Activated CD8-positive, alpha-beta T cell treated with anti-CD3 and anti-CD28 coated beads for 36 hours (primary cell): ENCODE results near the gene PAPSS2. TPM values are rescaled to one million over a fixed set of nuclear protein-coding genes. Genes with fewer than 3 reads are reported as not detected.
"Not testable (repeated sequence)": the region's sequence is repeated elsewhere in the genome, so short reads cannot be mapped to it uniquely, and the experiment has no call there.

Experiments
- ATAC-seq: fragments of 200-7000 bp; cut with Tn5 transposase; one replicate; pipeline ENCODE4 v1.10.0; 2021; ENCODE audit warnings: mild to moderate bottlenecking, moderate library complexity
- CTCF ChIA-PET: fragments of 350-600 bp; sonication (Branson Sonifier 250); formaldehyde crosslinking; loops from one replicate; lab custom pipeline; 2021; ENCODE audit warnings: antibody characterized with exemption; lab: Charles Lee
- POLR2A ChIA-PET: fragments of 350-600 bp; sonication (Branson Sonifier 250); formaldehyde crosslinking; loops from one replicate; lab custom pipeline; 2021; ENCODE audit warnings: antibody characterized with exemption; lab: Charles Lee
- DNase-seq: peaks from one replicate; pipeline ENCODE4 v3.0.0-alpha.2; 2020
- H3K27ac Mint-ChIP-seq: one replicate; pipeline ENCODE4 v1.8.0; 2021; ENCODE audit warnings: mild to moderate bottlenecking, mixed read lengths
- H3K27me3 Mint-ChIP-seq: one replicate; pipeline ENCODE4 v1.8.0; 2021; ENCODE audit warnings: mixed read lengths
- H3K36me3 Mint-ChIP-seq: one replicate; pipeline ENCODE4 v1.8.0; 2021; ENCODE audit warnings: low read depth, mixed read lengths
- H3K4me1 Mint-ChIP-seq: one replicate; pipeline ENCODE4 v1.8.0; 2021; ENCODE audit warnings: low read depth, mixed read lengths
- H3K4me3 Mint-ChIP-seq: one replicate; pipeline ENCODE4 v1.8.0; 2021; ENCODE audit warnings: mild to moderate bottlenecking, moderate library complexity, mixed read lengths
- H3K9me3 Mint-ChIP-seq: one replicate; pipeline ENCODE4 v1.8.0; 2021; ENCODE audit warnings: mixed read lengths
- CTCF ChIP-seq: fragments of 200-600 bp; IDR thresholded peaks from one replicate; pipeline ENCODE4 v1.8.0; 2022; ENCODE audit warnings: antibody characterized with exemption, mild to moderate bottlenecking
- intact Hi-C: fragments of 100-400 bp; cut with micrococcal nuclease; formaldehyde crosslinking; loops from one replicate; pipeline ENCODE4 v1.10.0; 2022
- total RNA-seq, 2 experiments: library from RNA; stranded (reverse); gene quantifications; one replicate each; pipeline ENCODE4 v1.2.3, GENCODE V29; 2021

The PAPSS2 gene
- total RNA-seq, 2 experiments from 2014 or later = 0.14 to 0.20 TPM

- intact Hi-C loops = loop anchor here (5.0 kb wide), 1 partner anchor 82 kb away; the partner anchor contains the start of gene PAPSS2
- Mint-ChIP-seq H3K4me3 (no peak overlapping the region), H3K4me1 (no peaks in the 10 kb centered on the region), H3K9me3 (no peaks in the 10 kb centered on the region), H3K27me3 (peaks cover 10% of the 10 kb centered on the region), H3K36me3 (no peaks in the 10 kb centered on the region), H3K27ac (no peak overlapping the region)
- ChIA-PET CTCF (no interaction called here), POLR2A (no interaction called here)
- no peak for ATAC-seq
- no peak for TF ChIP-seq CTCF
- DNase-seq = no peak
Observed at GRCh38 chr10:87739703-87740102, 80.0 kb downstream of the PAPSS2 start.

- intact Hi-C loops = no loop called here
- CTCF ChIA-PET = interaction anchor here (1.1 kb wide), 1 partner anchor 10 kb away, joined by 3 read pairs; no protein-coding TSS in a partner anchor
- no peaks in the 10 kb centered on the region for H3K9me3 Mint-ChIP-seq
Observed at GRCh38 chr10:87740254-87740655, 80.6 kb downstream of the PAPSS2 start.

DNA sequence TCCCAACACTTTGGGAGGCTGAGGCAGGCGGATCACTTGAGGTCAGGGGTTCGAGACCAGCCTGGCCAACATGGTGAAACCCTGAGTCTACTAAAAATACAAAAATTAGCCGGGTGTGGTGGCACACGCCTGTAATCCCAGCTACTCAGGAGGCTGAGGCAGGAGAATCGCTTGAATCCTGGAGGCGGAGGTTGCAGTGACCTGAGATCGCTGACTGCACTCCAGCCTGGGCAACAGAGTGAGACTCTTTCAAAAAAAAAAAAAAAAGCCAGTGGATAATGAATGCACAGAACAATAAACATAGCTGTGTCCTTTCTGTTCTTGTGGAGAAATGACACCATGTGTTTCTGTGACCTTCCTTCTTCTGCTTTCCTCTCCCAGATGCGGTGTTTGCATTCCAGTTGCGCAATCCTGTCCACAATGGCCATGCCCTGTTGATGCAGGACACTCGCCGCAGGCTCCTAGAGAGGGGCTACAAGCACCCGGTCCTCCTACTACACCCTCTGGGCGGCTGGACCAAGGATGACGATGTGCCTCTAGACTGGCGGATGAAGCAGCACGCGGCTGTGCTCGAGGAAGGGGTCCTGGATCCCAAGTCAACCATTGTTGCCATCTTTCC lies 83.4 kb downstream of the PAPSS2 start:
- H3K9me3 Mint-ChIP-seq, ATAC-seq, H3K4me1 Mint-ChIP-seq, POLR2A ChIA-PET, H3K27ac Mint-ChIP-seq, DNase-seq, H3K27me3 Mint-ChIP-seq, intact Hi-C loops, H3K36me3 Mint-ChIP-seq, H3K4me3 Mint-ChIP-seq: not testable (repeated sequence)
- CTCF ChIA-PET = interaction anchor here (3.0 kb wide), 1 partner anchor 8 kb away, joined by 9 read pairs; no protein-coding TSS in a partner anchor

More at GRCh38 chr10:87740254-87740655, 80.6 kb downstream of the PAPSS2 start:
- no peak for ATAC-seq
- peaks cover 9% of the 10 kb centered on the region for H3K27me3 Mint-ChIP-seq
- no peak for DNase-seq
- no peaks in the 10 kb centered on the region for H3K36me3 Mint-ChIP-seq
- no peak for TF ChIP-seq CTCF
- POLR2A ChIA-PET = interaction anchor here (0.6 kb wide), 1 partner anchor 138 kb away, joined by 3 read pairs; no protein-coding TSS in a partner anchor
- no peak overlapping the region for H3K4me3 Mint-ChIP-seq
- H3K27ac Mint-ChIP-seq = no peak overlapping the region
- no peaks in the 10 kb centered on the region for H3K4me1 Mint-ChIP-seq

DNA sequence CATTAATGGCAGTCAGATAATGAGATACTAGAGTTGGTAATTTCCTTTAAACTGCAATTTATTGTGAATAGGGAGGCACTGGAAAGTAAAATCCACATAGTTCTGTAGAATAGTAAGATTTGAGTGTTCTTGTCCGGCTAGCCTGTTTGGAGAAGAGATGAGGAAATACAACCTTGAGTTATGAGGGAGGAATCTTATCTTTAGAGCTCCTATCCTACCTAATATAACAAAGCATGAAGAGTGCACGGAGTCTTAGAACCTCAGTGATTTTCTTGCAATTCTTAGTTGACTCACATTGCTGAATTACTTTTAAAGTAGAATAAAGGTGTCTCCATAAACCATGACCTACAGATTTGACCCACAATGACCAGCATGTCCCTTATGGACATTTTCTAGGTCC lies 84.9 kb downstream of the PAPSS2 start:
- ChIA-PET POLR2A (interaction anchor here (1.3 kb wide), 1 partner anchor 10 kb away, joined by 3 read pairs; no protein-coding TSS in a partner anchor), CTCF (interaction anchor here (0.6 to 3.0 kb wide), 5 partner anchors 9 to 85 kb away, joined by 3 to 9 read pairs (median 4); no protein-coding TSS in a partner anchor)
- no peak overlapping the region for H3K27ac Mint-ChIP-seq
- H3K4me3 Mint-ChIP-seq = no peak overlapping the region
- DNase-seq = no peak
- no peaks in the 10 kb centered on the region for H3K4me1 Mint-ChIP-seq
- H3K27me3 Mint-ChIP-seq = peaks cover 2% of the 10 kb centered on the region
- TF ChIP-seq CTCF = no peak
- no peaks in the 10 kb centered on the region for H3K9me3 Mint-ChIP-seq
- intact Hi-C loops = no loop called here
- ATAC-seq = no peak
- H3K36me3 Mint-ChIP-seq = no peaks in the 10 kb centered on the region

DNA sequence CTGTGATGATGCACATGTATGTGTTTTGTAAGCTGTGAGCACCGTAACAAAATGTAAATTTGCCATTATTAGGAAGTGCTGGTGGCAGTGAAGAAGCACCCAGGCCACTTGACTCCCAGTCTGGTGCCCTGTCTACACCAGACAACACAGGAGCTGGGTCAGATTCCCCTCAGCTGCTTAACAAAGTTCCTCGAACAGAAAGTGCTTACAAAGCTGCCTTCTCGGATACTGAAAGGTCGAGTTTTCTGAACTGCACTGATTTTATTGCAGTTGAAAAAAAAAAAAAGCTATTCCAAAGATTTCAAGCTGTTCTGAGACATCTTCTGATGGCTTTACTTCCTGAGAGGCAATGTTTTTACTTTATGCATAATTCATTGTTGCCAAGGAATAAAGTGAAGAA lies 87.2 kb downstream of the PAPSS2 start:
- Mint-ChIP-seq H3K27ac (no peak overlapping the region), H3K9me3 (no peaks in the 10 kb centered on the region), H3K4me3 (no peak overlapping the region), H3K4me1 (peaks cover 14% of the 10 kb centered on the region), H3K36me3 (no peaks in the 10 kb centered on the region), H3K27me3 (no peaks in the 10 kb centered on the region)
- ChIA-PET POLR2A (no interaction called here), CTCF (interaction anchor here (1.4 kb wide), 1 partner anchor 154 kb away, joined by 3 read pairs; no protein-coding TSS in a partner anchor)
- DNase-seq (no peak), ATAC-seq (no peak)
- intact Hi-C loops = no loop called here
- TF ChIP-seq CTCF = no peak

- H3K9me3 Mint-ChIP-seq, H3K4me3 Mint-ChIP-seq, intact Hi-C loops, DNase-seq, ATAC-seq, H3K27me3 Mint-ChIP-seq, H3K36me3 Mint-ChIP-seq, H3K27ac Mint-ChIP-seq, POLR2A ChIA-PET: not testable (repeated sequence)
- peaks cover 26% of the 10 kb centered on the region for H3K4me1 Mint-ChIP-seq
- CTCF ChIA-PET = interaction anchor here (1.3 kb wide), 1 partner anchor 12 kb away, joined by 3 read pairs; no protein-coding TSS in a partner anchor
Observed at GRCh38 chr10:87748244-87748643, 88.6 kb downstream of the PAPSS2 start.
